Measurements from ENCODE around the gene KIF15.

KIF15 gene

DNA sequence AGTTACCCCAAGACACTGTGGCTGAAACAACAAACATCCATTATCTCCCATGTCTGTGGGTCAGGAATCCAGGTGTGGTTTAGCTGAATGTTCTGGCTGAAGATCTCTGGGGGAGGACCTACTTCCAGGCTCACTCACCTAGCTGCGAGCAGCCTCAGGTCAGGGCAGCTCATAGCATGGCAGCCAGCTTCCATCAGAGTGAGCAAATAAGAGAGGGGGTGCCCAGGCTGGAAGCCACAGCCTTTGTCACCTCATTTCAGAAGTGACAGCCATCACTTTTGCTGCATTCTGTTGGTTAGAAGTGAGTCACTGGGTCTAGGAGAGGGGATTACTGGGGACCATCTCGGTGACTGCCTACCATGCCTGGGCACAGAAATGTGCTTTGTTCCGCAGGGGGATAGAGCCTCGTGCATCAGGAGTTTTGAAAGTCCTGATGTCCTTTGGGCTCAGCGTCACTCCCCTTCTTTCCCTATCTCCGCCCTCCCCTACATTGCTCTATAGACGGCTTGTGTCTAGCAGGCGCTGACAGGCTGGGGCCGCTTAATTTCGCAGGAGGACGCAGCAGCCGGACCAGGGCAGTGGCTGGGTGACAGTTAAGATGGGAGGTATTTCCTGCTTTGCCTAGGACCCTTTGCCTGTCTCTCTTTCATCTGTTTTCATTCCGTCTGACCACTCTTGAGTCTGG lies 138.2 kb downstream of the KIF15 start:
- H3K4me3 ChIP-seq (ENCODE audit: low read length), result no peak overlapping the region
- no peak overlapping the region for H2AFZ ChIP-seq (ENCODE audit: low read depth, low read length)
- peaks cover 20% of the 10 kb centered on the region for H3K4me1 ChIP-seq (ENCODE audit: insufficient read depth, low read length)
- no peaks in the 10 kb centered on the region for H3K27me3 ChIP-seq (ENCODE audit: insufficient read depth, low read length)
- H3K9me3 ChIP-seq (ENCODE audit: low read length), result no peaks in the 10 kb centered on the region
- H3K36me3 ChIP-seq (ENCODE audit: insufficient read depth, low read length), result no peaks in the 10 kb centered on the region

DNA sequence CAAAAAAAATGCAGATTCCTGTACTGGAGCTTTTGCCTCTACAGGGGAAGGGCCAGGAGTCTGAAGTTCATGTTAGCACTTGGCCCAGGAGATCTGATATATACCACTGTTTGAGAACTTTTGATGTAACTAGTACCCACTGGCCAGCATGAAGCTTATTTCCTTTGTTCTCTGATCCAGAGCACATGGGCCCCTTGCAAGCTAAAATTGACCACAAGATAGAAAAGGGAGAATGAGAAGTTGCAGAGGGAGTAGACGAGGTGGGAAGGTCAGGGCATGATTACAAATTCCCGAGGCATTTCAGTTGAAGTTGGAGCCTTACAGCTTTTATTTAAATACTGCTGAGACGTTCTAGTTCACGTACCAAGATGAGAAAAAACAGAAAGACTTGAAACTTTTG lies 141.0 kb downstream of the KIF15 start:
- peaks cover 24% of the 10 kb centered on the region for H3K4me1 ChIP-seq (ENCODE audit: insufficient read depth, low read length)
- H2AFZ ChIP-seq (ENCODE audit: low read depth, low read length), result peak overlapping the region; percentile 58
- H3K4me3 ChIP-seq (ENCODE audit: low read length), result no peak overlapping the region
- H3K27me3 ChIP-seq (ENCODE audit: insufficient read depth, low read length), result no peaks in the 10 kb centered on the region
- H3K9me3 ChIP-seq (ENCODE audit: low read length), result no peaks in the 10 kb centered on the region
- no peaks in the 10 kb centered on the region for H3K36me3 ChIP-seq (ENCODE audit: insufficient read depth, low read length)

Measured in neuron (in vitro differentiated cells).